SHP77 treated with DMSO at 0.1 percent for 48 hours (cell line): Measurements from ENCODE around the gene EIF3J.
"Not testable (repeated sequence)": the region's sequence is repeated elsewhere in the genome, so short reads cannot be mapped to it uniquely, and the experiment has no call there.

ENCODE experiments used
- DNase-seq: peaks from one replicate; lab custom pipeline; 2025; lab: John Stamatoyannopoulos, UW

Gene EIF3J

DNA sequence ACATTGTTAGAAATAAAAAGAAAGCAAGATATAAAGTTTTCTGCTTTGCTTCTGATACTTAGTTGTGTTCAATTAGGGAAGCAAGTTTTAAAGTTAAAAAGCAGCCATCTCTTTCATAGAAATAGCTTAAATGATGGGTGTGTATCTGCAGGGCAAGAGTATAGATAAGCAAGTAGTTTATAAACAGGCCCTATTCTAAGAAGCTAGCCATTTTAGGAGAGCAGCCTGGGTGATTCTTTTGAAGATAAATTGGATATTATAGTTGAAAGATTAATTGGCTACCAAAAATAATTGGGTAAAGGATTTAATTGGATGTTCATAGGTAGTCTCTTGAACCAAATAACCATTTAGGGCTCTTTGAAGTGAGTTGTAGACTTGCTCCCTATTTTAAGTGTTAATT lies 5.6 kb downstream of the EIF3J start:
- no peak for DNase-seq

DNA sequence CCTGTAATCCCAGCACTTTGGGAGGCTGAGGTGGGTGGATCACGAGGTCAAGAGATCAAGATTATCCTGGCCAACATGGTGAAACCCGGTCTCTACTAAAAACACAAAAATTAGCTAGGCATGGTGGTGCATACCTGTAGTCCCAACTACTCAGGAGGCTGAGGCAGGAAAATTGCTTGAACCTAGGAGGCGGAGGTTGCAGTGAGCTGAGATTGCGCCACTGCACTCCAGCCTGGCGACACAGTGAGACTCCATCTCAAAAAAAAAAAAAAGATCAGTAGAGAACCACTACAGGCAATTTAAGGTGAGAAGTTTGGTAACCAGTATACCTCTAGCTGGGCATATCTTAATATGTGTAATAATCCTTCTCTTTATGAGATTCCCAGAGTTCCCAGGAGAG lies 7.8 kb downstream of the EIF3J start:
- not testable (repeated sequence) for DNase-seq

DNA sequence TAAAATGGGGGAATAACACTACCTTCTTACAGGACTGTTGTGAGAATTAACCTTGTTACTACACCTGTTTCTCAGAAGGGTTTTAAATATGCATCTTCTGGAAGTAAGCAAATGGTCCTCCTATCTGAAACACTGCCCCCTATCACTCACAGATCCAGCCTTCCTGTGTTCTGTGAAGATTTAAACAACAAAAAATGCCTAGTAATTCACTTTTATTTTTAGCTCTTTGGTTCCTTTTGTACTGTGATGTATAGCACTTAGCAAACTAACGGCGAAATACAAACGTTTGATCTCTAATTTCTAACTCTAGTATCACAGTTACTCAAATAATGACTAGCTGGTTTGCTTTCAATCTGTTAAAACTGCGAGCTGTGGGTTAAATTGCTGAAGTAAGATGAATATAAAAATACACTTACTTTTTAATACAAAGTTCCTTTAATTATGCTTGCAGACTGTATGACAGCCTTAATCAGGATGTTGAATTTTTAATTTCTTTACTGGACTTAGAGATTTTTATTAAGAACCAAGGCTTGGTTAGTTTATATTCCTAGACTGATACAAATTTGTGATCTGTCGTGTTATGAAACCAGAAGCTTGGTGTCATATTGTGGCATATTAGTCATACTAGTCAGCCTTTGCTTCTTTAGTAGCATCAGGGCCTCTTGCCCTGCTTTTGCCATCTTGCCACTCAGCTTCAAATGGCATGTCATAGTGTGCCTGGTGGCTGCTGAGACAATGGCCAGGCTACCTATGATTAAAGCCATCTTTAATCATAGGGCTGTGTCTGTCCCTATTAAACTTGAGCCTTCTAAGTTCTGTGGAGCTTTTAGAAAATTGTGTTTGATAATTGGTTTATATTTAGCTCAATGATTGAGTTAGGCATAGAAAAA lies 9.2 kb downstream of the EIF3J start:
- DNase-seq, result no peak

DNA sequence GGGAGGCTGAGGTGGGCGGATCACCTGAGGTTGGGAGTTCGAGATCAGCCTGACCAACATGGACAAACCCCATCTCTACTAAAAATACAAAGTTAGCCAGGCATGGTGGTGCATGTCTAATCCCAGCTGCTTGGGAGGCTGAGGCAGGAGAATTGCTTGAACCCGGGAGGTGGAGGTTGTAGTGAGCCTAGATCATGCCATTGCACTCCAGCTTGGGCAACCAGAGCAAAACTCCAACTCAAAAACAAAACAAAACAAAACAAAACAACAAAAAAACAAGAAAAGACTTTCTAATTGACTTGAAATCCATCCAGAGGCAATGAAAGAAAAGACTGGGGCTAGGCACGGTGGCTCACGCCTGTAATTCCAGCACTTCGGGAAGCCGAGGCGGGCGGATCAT lies 12.2 kb downstream of the EIF3J start:
- DNase-seq, result not testable (repeated sequence)

DNA sequence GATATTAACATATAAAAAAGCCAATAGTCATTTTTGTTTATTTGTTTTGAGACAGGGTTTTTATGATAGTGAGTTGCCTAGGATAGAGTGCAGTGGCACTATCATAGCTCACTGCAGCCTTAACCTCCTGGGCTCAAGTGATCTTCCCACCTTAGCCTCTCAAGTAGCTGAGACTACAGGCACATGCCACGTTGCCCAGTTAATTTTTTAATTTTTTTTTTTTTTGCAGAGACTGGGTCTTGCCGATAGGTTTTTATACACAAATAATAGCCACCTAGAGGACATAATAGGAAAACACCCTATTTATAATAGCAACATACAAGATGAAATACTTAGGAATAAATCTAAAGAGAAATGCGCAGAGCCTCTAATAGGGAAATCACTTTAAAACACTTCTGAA lies 13.3 kb downstream of the EIF3J start:
- no peak for DNase-seq

DNA sequence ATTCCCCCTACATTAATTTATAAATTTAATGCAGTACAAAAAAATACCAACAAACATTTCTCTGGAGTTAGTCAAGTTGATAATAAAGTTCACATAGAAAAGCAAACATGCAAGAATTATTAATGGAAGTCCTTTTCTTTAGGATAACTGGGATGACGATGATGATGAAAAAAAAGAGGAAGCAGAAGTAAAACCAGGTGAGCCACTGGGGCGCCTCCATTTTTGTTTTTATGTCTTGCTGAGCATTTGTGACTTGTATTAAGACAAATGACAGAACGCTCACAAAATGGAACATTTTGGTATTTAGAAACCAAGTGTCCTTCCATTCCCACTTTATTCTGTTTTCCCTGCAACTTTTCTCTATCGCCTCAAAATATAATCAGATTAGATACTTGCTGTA lies 13.8 kb downstream of the EIF3J start:
- DNase-seq, result no peak

DNA sequence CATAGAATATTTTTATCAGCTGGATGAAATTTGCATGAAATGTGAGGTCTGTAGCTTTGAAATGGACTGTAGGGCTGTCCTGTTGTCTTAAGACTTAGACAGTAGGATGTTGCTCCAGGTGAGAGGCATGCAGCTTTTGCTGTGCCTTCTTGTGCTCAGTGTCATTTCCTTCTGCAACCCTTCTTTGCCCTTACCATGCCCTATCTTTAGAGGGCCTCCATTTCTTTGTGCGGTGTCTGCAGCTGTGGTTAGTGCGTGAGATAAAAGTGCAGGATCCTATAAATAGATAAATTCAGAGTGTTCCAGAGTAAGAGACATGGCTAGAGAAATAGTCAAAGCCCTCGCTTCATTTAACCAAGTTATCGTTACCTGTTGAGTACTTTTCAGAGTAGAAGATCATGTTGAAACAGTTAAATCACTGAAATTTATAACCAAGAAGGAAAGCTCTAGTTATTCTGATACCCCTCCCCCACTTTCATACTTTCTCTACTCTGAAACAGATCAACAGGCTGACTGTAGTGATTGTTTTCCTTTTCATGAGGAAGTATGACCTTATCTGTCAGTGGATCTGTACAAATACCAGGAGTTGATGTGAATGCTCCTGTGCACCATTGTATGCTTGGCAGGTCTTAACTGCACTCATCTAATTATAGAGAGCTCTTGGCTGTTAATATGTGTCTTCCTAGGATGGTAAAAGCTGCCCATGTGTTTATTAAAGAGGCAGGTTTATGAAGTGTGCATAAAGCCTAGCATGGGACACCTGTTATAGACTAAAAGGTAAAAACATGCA lies 18.2 kb downstream of the EIF3J start:
- DNase-seq, result no peak

DNA sequence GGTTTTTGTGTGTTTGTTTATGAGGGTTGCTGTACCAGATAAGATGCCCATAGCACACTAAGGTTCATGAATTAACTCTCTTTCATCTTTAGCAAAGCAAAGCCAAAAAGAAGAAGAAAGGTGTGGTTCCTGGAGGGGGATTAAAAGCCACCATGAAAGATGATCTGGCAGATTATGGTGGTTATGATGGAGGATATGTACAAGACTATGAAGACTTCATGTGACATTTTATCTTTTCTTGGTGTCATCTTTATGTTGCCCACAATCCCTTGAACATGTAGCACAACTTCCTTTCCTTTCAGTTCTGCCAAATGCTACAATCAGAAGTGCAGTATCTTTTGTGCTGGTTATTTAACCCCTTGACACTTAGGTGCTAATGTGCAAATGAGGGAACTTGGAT lies 24.0 kb downstream of the EIF3J start:
- DNase-seq, result not testable (repeated sequence)

DNA sequence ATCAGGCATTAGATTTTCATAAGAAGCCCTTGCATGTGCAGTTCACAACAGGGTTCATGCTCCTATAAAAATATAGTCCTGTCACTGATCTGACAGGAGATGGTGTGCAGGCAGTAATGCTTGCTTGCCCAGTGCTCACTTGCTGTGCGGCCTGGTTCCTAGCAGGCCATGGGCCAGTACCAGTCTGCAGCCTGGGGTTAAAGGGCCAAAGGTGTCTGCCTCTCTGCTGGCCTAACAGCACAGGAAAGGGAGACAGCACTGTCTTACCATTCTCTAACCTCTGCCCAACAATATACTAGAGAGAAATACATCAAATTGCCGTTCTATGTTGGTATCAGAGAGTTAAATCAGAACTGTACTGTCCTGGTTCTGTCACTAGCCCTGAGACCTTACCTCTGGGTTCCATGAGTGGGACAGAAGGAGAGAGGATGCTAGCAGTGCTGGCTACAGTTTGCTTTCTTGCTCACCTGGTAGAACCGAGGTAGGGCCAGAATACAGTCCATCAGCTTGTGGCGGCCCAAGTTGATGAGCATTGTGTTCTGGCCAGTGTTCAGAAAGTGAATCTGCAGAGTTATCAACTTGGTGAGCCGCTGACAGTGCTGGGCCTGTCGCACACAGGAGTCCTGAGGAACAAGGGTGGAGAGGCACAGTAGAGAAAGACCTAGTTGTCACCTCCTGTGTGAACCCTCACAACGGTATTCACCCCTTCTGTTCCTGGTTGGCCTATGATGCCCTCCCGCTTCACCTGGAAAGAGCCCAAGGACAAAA lies 28.6 kb downstream of the EIF3J start:
- no peak for DNase-seq

DNA sequence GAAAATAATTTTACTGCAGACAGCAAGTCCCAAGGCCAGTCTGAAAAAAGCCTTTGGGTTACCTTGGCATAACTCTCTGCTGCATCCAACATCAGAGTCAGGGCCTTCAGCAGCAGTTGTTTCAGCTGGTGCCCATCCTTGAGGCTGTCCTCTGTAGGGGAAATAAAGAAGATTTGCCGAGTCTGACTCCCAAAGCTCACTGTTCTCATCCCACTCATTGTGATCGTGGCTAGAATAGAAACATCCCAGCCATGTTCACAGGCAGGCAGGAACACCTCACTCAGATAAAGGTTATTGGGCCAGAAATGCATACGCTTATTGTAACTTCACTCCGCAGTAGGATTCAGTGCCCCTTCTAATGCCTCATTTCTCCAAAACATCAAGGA lies 29.2 kb downstream of the EIF3J start:
- no peak for DNase-seq

DNA sequence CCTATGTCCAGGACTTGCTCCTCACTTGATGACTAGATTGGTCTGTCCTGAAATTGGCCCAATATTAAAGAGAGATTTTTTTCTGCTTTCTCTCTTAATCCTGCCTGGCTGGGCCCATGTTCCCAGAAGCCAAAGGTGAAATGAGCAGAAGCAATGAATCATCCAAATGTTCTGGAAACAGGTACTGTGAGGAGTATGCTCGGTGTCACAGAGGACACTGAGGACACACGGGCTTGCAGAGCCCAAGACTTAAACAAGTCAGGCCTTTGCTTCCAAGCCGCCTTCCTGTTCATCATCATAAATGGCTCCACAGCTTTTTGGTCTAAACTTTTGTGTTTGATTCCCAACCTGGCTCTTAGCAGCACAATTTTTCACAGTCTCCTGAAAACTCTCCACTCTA lies 31.4 kb downstream of the EIF3J start:
- no peak for DNase-seq

DNA sequence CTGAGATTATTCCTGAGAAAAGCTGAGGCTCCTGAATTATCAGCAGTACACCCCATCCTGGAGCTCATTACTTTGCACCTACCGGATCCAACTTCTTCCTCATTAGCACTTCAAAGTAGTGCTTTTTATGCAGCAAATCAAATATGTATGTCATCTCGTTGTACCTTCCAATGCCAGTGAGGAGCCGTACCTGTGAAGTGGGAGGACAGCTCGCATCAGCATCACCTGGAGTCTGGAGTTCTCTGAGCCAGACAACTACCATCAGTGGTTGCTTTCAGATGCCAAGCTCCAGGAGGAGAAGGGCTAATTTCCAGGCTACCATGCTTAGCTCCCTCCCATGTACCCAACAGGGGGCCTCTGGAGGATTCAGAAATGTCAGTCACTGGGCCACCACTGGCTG lies 32.4 kb downstream of the EIF3J start:
- DNase-seq, result no peak

DNA sequence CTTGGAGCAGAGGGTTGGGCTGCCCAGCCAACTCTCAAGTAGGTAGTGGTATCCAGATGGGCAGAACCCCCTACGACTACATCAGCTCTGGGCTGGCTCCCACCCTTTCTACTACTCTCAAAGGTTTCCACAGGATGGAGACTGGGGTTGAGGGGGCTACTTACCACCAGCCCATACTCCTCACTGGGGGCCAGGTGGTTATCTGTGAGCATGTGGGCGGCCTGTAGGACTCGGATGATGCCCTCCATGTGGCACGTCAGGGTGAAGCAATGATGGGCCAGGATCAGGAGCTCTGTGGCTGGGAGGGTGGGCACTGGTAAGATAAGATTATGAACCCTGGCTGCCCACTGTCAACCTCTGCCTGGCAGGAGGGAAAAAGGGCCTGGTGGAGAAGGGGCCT lies 33.4 kb downstream of the EIF3J start:
- DNase-seq, result no peak

DNA sequence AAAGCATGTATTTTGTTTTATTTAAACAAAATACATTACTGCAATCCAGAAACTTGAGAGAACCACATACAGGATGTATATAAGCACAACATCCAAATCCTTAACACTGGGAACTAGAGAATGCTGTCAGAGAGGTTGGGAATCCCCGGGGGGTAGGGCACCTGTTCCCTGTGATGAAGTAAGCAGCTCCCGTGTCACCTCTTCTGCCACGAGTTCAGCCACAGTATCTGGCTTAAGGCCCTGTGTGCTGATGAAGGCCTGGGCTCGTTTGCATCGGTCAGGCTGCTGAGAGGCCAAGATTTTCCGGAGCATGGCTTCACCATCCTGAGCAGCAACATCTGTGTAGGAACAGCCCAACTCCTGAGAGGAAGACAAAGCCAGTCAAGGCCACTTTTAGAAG lies 36.4 kb downstream of the EIF3J start:
- DNase-seq, result no peak

DNA sequence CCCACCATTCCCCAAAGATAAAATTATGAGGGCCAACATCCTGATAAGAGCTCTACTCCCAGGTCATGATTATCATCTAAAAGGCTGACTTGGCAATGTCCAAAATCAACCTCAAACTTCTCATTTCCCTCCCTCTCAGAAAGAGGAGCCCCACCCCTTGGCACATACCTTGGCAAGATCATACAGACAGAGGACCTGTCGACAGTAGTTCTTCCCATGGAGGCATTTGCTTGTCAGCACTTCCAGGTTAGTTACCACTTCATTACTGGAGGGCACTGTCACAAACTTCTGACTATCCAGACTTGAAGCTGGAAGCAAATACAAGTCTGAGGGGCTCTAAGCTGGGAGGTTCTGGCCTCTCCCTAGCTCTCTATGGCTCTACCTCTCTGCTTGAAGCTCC lies 37.8 kb downstream of the EIF3J start:
- DNase-seq, result no peak

DNA sequence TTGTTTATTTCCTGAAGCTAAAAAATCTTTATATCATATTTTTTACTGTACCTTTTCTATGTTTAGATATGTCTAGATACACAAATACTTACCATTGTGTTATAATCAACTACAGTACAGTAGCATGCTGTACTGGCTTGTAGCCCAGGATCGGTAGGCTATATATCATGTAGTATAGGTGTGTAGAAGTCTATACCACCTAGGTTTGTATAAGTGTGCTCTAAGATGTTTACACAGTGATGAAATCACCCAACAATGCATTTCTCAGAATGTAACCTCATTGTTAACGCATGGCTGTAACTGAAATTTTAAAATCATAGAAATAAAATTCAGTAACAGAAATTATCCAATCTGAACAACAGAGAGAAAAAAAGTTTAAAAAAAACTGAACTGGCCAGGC lies 43.2 kb downstream of the EIF3J start:
- no peak for DNase-seq

DNA sequence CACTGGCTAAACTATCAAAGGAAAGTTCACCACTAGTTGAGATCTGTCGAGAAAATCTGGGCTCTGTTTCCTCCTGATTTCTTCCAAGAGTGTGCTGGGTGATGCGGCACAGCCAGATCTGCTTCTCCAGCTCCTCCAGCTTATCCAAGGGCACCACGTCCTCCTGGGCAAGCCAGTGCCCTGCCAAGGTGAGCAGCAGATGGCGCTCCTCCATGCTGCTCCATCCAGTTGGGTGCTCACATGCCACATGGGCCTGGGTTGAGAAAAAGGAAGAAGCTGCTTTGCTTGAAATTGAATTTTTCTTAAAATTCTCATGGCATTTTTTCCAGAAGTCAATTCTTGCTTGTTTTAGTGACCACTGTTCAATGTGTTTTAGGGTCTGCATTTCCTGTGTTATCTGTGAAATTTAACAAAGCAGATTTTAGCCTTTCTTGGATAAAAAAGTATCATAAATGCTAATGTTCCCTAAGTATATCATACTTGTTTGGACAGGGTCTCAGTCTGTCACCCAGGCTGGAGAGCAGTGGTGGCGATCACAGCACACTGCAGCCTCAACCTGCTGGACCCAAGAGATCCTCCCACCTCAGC lies 47.3 kb downstream of the EIF3J start:
- DNase-seq, result no peak

DNA sequence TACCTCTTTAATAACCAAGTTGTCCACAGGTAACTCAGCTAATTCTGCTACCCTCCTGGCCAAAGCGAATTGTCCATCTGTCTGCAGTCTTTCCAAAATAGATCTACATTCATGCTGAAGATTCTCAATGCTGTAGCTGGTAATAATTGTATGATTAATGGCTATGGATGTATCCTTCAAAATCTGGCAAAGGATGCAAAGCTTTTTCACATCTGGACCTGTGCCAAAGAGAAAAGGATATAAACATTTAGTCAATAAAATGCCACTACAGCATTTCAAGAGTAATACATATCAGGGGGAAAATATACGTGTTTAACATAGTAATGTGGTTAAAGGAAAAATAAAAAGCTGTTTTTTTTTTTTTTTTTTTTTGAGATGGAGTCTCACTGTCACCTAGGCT lies 48.7 kb downstream of the EIF3J start:
- no peak for DNase-seq

DNA sequence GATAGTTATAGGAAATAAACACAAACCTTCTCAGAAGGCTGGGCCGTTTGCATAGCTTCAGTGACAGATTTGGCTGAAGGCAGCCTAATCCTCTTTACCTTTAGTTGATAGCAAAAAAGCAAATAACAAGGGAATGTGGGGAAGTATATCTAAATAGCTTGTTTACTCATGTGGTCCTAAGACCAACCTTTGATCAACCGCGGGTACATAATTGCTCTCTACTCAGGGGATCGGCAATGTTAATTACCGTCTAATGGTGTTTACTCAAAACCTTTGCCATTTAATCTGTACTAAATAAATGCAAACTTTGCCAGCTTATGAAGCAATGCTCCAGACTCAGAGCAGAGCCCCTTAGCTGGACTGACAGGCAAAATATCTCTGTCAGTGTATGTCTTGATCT lies 51.6 kb downstream of the EIF3J start:
- DNase-seq, result no peak

DNA sequence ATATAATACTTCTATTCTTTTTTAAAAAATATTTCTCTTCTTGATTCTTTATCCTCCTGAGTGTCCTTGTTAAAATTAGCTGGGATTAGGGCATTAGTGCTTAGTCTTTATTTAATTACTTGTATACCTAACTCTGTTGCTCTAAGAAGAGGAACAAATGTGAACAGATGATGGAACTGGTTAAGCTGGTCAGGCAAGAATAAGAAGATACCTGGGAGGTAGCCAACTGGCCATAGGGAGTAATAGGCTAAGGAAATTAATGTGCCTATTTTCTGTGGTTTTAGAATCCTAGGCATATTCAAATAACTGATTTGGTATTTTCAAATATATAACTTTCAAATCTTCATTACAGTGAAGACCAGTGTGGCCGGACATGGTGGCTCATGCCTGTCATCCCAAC lies 54.4 kb downstream of the EIF3J start:
- no peak for DNase-seq

DNA sequence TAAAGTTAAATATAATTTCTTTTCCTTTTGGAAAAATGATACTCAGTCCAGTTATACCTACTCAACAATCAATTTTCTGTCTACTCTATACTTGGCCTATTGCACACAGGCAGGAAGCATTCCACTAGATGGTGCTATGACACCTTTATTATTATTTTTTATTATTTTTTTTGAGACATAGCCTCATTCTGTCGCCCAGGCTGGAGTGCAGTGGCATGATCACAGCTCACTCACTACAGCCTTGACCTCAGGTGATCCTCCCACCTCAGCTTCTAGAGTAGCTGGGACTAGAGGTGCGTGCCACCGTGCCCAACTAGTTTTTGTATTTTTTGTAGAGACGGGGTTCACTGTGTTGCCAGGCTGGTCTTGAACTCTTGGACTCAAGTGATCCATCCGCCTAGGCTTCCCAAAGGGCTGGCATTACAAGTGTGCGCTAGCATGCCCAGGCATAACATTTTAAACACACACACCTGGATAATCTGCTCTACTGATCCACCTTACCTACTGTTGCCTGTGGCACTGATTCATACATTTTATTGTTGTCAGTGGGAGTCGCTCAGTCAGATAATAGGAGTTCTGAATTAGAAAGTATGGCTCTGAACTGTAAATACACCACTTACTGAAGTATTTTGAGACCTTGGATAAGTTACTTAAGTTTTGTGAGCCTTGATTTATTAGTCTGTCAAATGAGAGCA lies 56.2 kb downstream of the EIF3J start:
- DNase-seq, result no peak

DNA sequence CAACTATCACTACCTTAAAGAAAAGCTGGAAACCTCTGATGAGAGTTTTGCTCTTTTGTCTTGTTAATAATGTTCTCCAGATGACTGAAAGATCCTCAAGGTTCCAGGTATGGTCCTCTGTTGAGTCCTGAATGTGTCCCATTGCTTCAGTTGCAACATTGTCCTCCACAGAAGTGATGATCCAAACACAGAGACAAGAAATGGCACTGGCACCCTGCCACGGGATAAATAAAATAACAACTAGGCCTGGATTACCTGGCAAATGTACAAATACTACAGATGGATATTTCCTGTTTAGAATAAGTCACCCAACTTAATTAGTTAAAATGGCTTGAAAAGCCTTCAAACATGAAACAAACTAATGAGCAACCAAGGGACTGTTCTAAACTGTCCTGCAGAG lies 58.3 kb downstream of the EIF3J start:
- DNase-seq, result no peak
